ENCODE measurements around the gene MLLT10.

Gene MLLT10

GRCh38 chr10:21533467-21534279 lies at the start of gene MLLT10:
Gene MLLT10, plus strand, starts transcription at chr10:21534232. Its CDS starts 413 bp downstream, at chr10:21534645.
- in situ Hi-C loops (cut with MboI; ENCODE audit: low sequenced_read_pairs) = no loop called here

- in situ Hi-C loops (cut with MboI; ENCODE audit: low sequenced_read_pairs) = no loop called here
Observed at GRCh38 chr10:21487416-21488180, 46.4 kb upstream of the MLLT10 start.

- in situ Hi-C loops (cut with MboI; ENCODE audit: low sequenced_read_pairs) = no loop called here
Observed at GRCh38 chr10:21488246-21488956, 45.6 kb upstream of the MLLT10 start.

- in situ Hi-C loops (cut with MboI; ENCODE audit: low sequenced_read_pairs) = no loop called here
Observed at GRCh38 chr10:21488957-21489446, 45.0 kb upstream of the MLLT10 start.

GRCh38 chr10:21490028-21490710 lies 43.9 kb upstream of the MLLT10 start:
- in situ Hi-C loops (cut with MboI; ENCODE audit: low sequenced_read_pairs) = no loop called here

GRCh38 chr10:21490711-21491105 lies 43.3 kb upstream of the MLLT10 start:
- in situ Hi-C loops (cut with MboI; ENCODE audit: low sequenced_read_pairs) = no loop called here

- in situ Hi-C loops (cut with MboI; ENCODE audit: low sequenced_read_pairs) = no loop called here
Observed at GRCh38 chr10:21492421-21492820, 41.6 kb upstream of the MLLT10 start.

- in situ Hi-C loops (cut with MboI; ENCODE audit: low sequenced_read_pairs) = no loop called here
Observed at GRCh38 chr10:21493784-21494183, 40.2 kb upstream of the MLLT10 start.

- in situ Hi-C loops (cut with MboI; ENCODE audit: low sequenced_read_pairs) = no loop called here
Observed at GRCh38 chr10:21494191-21495001, 39.6 kb upstream of the MLLT10 start.

- in situ Hi-C loops (cut with MboI; ENCODE audit: low sequenced_read_pairs) = no loop called here
Observed at GRCh38 chr10:21495002-21495751, 38.9 kb upstream of the MLLT10 start.

GRCh38 chr10:21495752-21496342 lies 38.2 kb upstream of the MLLT10 start:
- in situ Hi-C loops (cut with MboI; ENCODE audit: low sequenced_read_pairs) = no loop called here

- in situ Hi-C loops (cut with MboI; ENCODE audit: low sequenced_read_pairs) = no loop called here
Observed at GRCh38 chr10:21496343-21497176, 37.5 kb upstream of the MLLT10 start.

GRCh38 chr10:21497177-21497807 lies 36.7 kb upstream of the MLLT10 start:
- in situ Hi-C loops (cut with MboI; ENCODE audit: low sequenced_read_pairs) = no loop called here

GRCh38 chr10:21498377-21498776 lies 35.7 kb upstream of the MLLT10 start:
- in situ Hi-C loops (cut with MboI; ENCODE audit: low sequenced_read_pairs) = no loop called here

GRCh38 chr10:21498986-21499385 lies 35.0 kb upstream of the MLLT10 start:
- in situ Hi-C loops (cut with MboI; ENCODE audit: low sequenced_read_pairs) = no loop called here

GRCh38 chr10:21499701-21500577 lies 34.1 kb upstream of the MLLT10 start:
- in situ Hi-C loops (cut with MboI; ENCODE audit: low sequenced_read_pairs) = no loop called here

- in situ Hi-C loops (cut with MboI; ENCODE audit: low sequenced_read_pairs) = no loop called here
Observed at GRCh38 chr10:21500578-21500910, 33.5 kb upstream of the MLLT10 start.
